Thoracic aorta (tissue), 2 donors: Measurements from ENCODE around the gene ARHGAP10. TPM values are rescaled to one million over a fixed set of nuclear protein-coding genes. Genes with fewer than 3 reads are reported as not detected.
"Not testable (repeated sequence)": the region's sequence is repeated elsewhere in the genome, so short reads cannot be mapped to it uniquely, and the experiment has no call there.

Experiments used
- ATAC-seq: fragments of 150-250 bp; one replicate; pipeline ENCODE4 v1.8.0; 2017; ENCODE audit warnings: low read depth; ENCODE audit not compliant: insufficient number of reproducible peaks, low FRiP score
- DNase-seq: peaks from one replicate; pipeline ENCODE4 v3.0.0-alpha.2; 2020; ENCODE audit warnings: low spot score
- H3K27ac ChIP-seq, 2 donors: fragments of 200-600 bp; sonication (generic); 1 replicate in 1 of 2; 2 replicates in 1 of 2; pipeline ENCODE4 v1.5.1; 2016; ENCODE audit warnings: mild to moderate bottlenecking in 2 of 2, moderate library complexity in 2 of 2
- H3K27me3 ChIP-seq: fragments of 200-600 bp; sonication (generic); replicated peaks from 2 replicates; pipeline ENCODE4 v1.6.0; 2016; ENCODE audit warnings: mild to moderate bottlenecking; ENCODE audit not compliant: insufficient read depth
- H3K36me3 ChIP-seq: fragments of 200-600 bp; sonication (generic); one replicate; pipeline ENCODE4 v1.5.1; 2016
- H3K4me1 ChIP-seq, 2 donors: fragments of 200-600 bp; sonication (generic); 1 replicate in 1 of 2; 2 replicates in 1 of 2; pipeline versions ENCODE4 v1.5.1 to v1.6.0; 2016; ENCODE audit warnings: low read depth in 2 of 2, mild to moderate bottlenecking in 1 of 2; ENCODE audit not compliant: control insufficient read depth in 1 of 2
- H3K4me3 ChIP-seq: fragments of 200-600 bp; sonication (generic); 2 replicates; pipeline ENCODE4 v1.5.1; 2016; ENCODE audit warnings: mild to moderate bottlenecking
- H3K9me3 ChIP-seq: fragments of 200-600 bp; sonication (generic); 2 replicates; pipeline ENCODE4 v1.5.1; 2016
- total RNA-seq, 2 donors: library from RNA; depleted of rRNA; stranded (reverse); fragments of >200 nt; gene quantifications; one replicate each; pipeline versions ENCODE4 v1.1.0 to v1.2.3, GENCODE V29; 2016
- TF ChIP-seq, protein P1 (sequence below): fragments of 200-600 bp; sonication (generic); IDR thresholded peaks from one replicate; pipeline ENCODE4 v1.5.1; 2019; ENCODE audit warnings: antibody characterized with exemption

ARHGAP10 gene
- total RNA-seq, 2 donors from 2014 or later, result 195 to 211 TPM

DNA sequence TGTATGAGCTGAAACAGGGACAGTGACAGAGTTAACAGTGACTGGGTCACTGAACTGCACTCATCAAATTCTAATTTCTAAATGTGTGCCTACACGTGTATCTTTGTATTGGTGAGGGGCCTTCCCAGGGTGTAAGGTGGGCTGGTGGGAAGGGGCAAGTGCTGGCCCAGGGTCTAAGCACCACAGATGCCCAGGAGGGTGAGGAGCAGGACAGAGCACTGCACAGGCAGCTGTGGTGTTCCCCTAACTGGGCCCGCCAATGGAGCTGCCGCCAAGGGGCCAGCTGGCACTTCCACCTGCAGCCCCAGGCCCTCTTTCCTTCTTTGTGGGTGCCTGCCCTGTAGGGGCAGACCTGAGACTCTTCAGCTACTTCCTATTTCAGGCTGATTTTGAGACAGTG lies 349.9 kb downstream of the ARHGAP10 start:
- Histone ChIP-seq H3K27me3 (no peaks in the 10 kb centered on the region), H3K4me1 (no peaks in the 10 kb centered on the region), H3K9me3 (no peaks in the 10 kb centered on the region), H3K36me3 (peaks cover 31% of the 10 kb centered on the region), H3K27ac (no peak overlapping the region), H3K4me3 (no peak overlapping the region)
- TF ChIP-seq, protein P1, sequence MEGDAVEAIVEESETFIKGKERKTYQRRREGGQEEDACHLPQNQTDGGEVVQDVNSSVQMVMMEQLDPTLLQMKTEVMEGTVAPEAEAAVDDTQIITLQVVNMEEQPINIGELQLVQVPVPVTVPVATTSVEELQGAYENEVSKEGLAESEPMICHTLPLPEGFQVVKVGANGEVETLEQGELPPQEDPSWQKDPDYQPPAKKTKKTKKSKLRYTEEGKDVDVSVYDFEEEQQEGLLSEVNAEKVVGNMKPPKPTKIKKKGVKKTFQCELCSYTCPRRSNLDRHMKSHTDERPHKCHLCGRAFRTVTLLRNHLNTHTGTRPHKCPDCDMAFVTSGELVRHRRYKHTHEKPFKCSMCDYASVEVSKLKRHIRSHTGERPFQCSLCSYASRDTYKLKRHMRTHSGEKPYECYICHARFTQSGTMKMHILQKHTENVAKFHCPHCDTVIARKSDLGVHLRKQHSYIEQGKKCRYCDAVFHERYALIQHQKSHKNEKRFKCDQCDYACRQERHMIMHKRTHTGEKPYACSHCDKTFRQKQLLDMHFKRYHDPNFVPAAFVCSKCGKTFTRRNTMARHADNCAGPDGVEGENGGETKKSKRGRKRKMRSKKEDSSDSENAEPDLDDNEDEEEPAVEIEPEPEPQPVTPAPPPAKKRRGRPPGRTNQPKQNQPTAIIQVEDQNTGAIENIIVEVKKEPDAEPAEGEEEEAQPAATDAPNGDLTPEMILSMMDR, result no peak
- ATAC-seq (no peak), DNase-seq (no peak)

DNA sequence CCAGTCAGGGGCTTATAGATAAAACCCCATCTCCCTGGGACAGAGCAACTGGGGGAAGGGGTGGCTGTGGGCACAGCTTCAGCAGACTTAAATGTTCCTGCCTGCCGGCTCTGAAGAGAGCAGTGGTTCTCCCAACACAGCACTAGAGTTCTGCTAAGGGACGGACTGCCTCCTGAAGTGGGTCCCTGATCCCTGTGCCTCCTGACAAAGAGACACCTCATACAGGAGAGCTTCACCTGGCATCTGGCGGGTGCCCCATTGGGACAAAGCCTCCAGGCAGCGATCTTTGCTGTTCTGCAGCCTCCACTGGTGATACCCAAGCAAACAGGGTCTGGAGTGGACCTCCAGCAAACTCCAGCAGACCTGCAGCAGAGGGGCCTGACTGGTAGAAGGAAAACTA lies 351.2 kb downstream of the ARHGAP10 start:
- not testable (repeated sequence) for H3K27me3 ChIP-seq, H3K4me1 ChIP-seq, H3K27ac ChIP-seq, H3K4me3 ChIP-seq, DNase-seq, H3K9me3 ChIP-seq, ATAC-seq
- peaks cover 25% of the 10 kb centered on the region for H3K36me3 ChIP-seq

DNA sequence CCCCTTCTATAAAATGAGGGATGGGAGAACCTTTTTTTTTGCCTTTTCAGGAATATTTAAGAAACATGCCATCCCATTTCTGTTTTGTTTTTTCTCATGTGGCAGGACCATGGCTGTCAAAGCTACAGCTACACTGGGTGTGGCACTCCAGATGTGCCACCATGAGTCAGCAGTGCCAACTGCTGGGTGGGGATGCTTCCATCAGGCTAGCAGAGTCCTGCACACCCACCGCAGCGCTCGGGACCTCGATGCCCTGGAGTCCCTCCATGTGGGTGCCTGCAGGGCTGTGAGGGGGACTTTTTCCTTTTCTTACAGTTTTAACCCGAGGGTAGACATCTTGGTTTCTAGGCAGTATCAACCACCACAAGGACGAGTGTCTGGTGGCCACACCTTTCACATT lies 357.7 kb downstream of the ARHGAP10 start:
- no peak for ATAC-seq

DNA sequence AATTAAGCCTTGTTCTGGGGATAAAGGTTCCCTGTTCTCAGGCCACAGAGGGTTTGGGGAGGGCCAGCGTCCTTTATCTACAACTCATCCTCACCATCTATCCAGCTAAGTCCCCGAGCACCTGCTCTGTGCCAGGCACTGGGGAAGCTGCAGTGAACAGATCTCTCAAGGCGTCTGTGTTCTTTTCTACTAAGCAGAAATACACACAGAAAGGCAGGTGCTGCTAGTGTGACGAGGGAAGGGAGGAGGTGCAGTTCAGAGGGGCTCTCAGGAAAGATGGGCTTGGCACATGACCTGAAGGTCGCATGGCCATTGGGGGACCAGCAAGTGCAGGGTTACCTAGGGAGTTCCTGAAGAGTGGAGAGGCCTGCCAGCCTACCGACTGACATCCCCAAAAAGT lies 358.1 kb downstream of the ARHGAP10 start:
- Histone ChIP-seq H3K9me3 (no peaks in the 10 kb centered on the region), H3K27me3 (no peaks in the 10 kb centered on the region), H3K36me3 (peaks cover 4% of the 10 kb centered on the region), H3K4me1 (no peaks in the 10 kb centered on the region), H3K4me3 (no peak overlapping the region), H3K27ac (no peak overlapping the region)
- no peak for ATAC-seq
- DNase-seq, result no peak
- TF ChIP-seq, protein P1, result no peak

More for the DNA sequence above, 357.7 kb downstream of the ARHGAP10 start:
- Histone ChIP-seq H3K36me3 (peaks cover 4% of the 10 kb centered on the region), H3K9me3 (no peaks in the 10 kb centered on the region), H3K4me1 (no peaks in the 10 kb centered on the region), H3K27me3 (no peaks in the 10 kb centered on the region), H3K4me3 (no peak overlapping the region), H3K27ac (no peak overlapping the region)
- no peak for DNase-seq
- TF ChIP-seq, protein P1, result no peak

DNA sequence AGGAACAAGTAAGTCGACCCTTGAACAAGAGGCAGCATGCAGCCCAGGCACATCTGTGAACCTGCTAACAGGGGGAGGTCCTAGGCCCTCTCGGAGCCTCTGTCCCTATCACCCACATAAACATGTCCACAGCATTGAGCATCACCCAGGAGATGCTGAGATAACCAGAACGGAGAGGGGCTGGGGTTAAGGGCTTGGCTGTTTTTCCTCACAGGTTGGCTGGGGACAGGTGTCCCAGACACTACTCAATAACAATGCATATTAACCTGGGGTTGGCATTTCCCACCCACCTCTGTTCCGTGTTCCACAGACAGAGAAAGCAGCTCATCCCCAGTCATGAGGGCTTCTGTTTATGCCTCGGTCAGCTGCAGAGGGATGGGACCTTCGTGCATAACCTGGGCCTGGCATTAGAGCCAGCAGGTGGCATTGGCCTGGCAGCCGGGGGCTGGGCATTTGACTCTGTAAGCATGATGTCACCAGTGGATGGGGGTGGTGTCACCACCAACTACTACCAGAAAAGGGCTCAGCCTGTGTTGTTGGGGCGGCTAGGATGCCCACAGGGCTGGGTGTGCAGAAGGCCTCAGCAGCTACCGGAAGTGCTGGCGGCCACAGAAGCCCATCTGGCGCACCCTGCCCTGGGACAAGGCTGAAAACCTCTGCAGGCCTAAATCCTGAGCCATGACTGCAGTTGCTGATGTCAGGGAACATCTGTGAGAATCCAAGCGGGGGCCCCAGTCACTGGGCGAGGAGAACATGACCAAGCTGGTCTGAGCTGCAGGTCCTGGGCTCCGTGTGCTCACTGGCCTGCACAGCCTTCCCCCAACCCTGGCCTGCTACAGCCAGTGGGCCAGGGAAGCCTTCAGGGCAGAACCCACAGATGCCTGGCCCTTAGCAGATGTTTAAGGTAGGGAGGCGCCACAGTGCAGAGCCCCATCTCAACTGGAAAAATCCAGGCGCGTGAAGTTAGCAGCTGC lies 358.9 kb downstream of the ARHGAP10 start:
- H3K4me1 ChIP-seq, result no peaks in the 10 kb centered on the region
- no peaks in the 10 kb centered on the region for H3K27me3 ChIP-seq
- H3K27ac ChIP-seq, result no peak overlapping the region
- TF ChIP-seq, protein P1, result no peak
- no peak for ATAC-seq
- H3K36me3 ChIP-seq, result peaks cover 4% of the 10 kb centered on the region
- no peak overlapping the region for H3K4me3 ChIP-seq
- H3K9me3 ChIP-seq, result no peaks in the 10 kb centered on the region
- no peak for DNase-seq
